Measurements from ENCODE around the gene OSBP2.

The OSBP2 gene

GRCh38 chr22:30813936-30814335 lies 119.3 kb downstream of the OSBP2 start:
- H3K4me3 ChIP-seq (ENCODE audit: low read depth, low read length), result no peak overlapping the region
- no peak for DNase-seq (ENCODE audit: low read depth)
- TF ChIP-seq CTCF (IDR thresholded peaks at IDR 0.05; ENCODE audit: control insufficient read depth, extremely low read depth, insufficient read depth), result no peak

DNA sequence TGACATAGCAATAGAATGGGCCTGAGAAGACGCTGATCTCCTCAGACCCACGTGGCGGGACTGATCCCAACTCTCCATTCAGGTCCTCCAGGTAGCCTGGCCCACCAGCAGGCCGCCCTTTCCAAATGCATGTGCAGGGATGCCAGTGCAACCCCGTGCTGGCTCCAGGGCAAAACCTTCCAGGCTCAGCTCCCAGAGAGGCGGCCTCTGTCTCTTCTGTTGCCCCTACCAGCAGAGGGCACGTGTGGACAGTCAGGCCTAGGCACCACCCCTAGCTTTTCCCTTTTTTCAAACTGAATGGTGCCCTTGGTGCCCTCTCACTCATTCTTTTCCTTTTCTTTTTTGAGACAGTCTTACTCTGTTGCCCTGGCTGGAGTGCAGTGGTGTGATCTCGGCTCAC lies 121.7 kb downstream of the OSBP2 start:
- no peak overlapping the region for H3K4me3 ChIP-seq (ENCODE audit: low read depth, low read length)
- DNase-seq (ENCODE audit: low read depth), result no peak
- TF ChIP-seq CTCF (IDR thresholded peaks at IDR 0.05; ENCODE audit: control insufficient read depth, extremely low read depth, insufficient read depth), result no peak

DNA sequence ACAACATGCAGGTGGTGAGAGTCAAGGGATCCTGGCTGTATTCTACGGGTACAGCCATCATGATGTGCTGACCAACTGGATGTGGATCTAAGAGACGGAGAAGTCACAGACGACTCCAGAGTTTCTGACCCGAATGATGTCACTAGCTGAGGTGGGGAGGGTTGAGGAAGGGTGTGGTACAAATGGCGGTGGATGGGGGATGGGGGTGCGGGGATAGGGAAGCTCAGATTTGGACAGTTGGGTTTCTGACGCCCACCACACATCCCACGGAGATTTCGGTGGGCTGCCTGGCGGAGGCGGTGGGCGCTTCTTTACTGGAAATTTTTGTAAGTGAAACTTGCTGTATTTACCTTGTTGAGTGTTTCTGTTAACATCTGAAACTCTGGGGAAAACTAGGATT lies 126.7 kb downstream of the OSBP2 start:
- no peak for DNase-seq (ENCODE audit: low read depth)
- H3K4me3 ChIP-seq (ENCODE audit: low read depth, low read length), result no peak overlapping the region
- no peak for TF ChIP-seq CTCF (IDR thresholded peaks at IDR 0.05; ENCODE audit: control insufficient read depth, extremely low read depth, insufficient read depth)

- H3K4me3 ChIP-seq (ENCODE audit: low read depth, low read length), result peak overlapping the region; percentile 43
Observed at GRCh38 chr22:30821863-30822215, 127.2 kb downstream of the OSBP2 start.

DNA sequence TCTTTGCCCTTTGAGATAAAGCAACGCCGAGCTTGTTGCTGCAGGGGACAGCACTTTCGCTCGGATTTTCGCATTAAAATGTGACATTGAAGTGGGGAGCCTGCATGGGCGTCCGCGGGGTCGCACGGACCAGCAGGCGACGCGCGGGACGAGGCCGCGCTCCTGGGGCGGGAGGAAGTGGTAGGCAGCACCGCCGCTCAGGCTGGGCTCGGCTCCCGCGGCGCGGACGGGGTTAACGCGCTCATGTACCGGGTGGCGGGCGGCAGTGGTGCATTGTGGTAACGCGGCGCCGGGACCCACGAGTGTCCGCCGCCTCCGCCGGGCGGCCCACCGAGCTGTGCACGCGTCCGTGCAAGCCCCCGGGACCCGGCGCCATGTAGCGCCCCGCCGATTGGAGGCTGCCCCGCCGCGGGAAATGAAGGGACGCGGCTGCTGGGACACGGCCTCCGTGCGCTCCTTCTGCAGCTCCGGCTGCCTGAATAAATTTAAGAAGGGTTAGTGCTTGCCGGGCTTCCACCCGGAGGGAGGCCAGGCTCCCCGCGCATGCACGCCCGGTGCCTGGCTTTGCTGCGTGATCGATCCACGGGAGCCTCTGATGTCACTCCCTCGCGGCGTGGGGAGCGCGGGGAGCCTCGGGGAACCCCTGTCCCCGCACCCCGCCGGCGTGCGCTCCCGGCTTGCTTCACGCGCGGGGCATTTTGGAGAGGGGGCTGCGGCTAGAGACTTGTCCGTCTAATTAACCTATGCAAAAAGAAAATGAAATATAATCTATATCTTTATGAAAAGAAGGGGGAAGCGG lies 127.7 kb downstream of the OSBP2 start:
- no peak for TF ChIP-seq CTCF (IDR thresholded peaks at IDR 0.05; ENCODE audit: control insufficient read depth, extremely low read depth, insufficient read depth)
- no peak for DNase-seq (ENCODE audit: low read depth)
- peak overlapping the region; percentile 43 for H3K4me3 ChIP-seq (ENCODE audit: low read depth, low read length)

More at GRCh38 chr22:30821863-30822215, 127.2 kb downstream of the OSBP2 start:
- TF ChIP-seq CTCF (IDR thresholded peaks at IDR 0.05; ENCODE audit: control insufficient read depth, extremely low read depth, insufficient read depth), result no peak
- no peak for DNase-seq (ENCODE audit: low read depth)

- H3K4me3 ChIP-seq (ENCODE audit: low read depth, low read length), result no peak overlapping the region
- no peak for TF ChIP-seq CTCF (IDR thresholded peaks at IDR 0.05; ENCODE audit: control insufficient read depth, extremely low read depth, insufficient read depth)
- DNase-seq (ENCODE audit: low read depth), result no peak
Observed at GRCh38 chr22:30823015-30823370, 128.3 kb downstream of the OSBP2 start.

- no peak for DNase-seq (ENCODE audit: low read depth)
- H3K4me3 ChIP-seq (ENCODE audit: low read depth, low read length), result no peak overlapping the region
- TF ChIP-seq CTCF (IDR thresholded peaks at IDR 0.05; ENCODE audit: control insufficient read depth, extremely low read depth, insufficient read depth), result no peak
Observed at GRCh38 chr22:30824096-30824495, 129.4 kb downstream of the OSBP2 start.
